ENCODE results near the gene TM9SF3.
"Not testable (repeated sequence)": the region's sequence is repeated elsewhere in the genome, so short reads cannot be mapped to it uniquely, and the experiment has no call there.

TM9SF3 gene

GRCh38 chr10:96598846-96599245, 12.0 kb upstream of the TM9SF3 start:
- DNase-seq, result no peak

GRCh38 chr10:96596422-96597407, 9.9 kb upstream of the TM9SF3 start:
- no peak for DNase-seq

DNA sequence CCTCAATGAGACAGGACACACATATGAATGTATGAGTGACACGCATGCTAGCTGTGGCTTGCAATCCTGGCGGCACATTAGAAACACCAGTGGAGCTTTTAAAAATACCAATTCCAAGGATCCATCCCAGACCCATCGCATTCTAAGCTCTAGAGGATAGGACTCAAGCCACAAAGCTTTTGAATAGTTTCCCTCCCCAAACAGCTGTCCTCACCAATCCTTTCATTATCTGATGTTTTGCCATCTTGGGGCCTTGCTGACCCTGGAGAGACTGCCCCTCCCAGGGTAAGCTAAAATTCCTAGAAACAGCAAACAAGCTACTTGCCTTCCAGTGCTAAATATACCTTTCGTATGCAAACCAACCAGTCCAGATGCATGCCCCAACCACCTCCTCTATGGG, 8.9 kb upstream of the TM9SF3 start:
- no peak for DNase-seq

- DNase-seq, result no peak
Measured at GRCh38 chr10:96591946-96592345, 5.1 kb upstream of the TM9SF3 start.

DNA sequence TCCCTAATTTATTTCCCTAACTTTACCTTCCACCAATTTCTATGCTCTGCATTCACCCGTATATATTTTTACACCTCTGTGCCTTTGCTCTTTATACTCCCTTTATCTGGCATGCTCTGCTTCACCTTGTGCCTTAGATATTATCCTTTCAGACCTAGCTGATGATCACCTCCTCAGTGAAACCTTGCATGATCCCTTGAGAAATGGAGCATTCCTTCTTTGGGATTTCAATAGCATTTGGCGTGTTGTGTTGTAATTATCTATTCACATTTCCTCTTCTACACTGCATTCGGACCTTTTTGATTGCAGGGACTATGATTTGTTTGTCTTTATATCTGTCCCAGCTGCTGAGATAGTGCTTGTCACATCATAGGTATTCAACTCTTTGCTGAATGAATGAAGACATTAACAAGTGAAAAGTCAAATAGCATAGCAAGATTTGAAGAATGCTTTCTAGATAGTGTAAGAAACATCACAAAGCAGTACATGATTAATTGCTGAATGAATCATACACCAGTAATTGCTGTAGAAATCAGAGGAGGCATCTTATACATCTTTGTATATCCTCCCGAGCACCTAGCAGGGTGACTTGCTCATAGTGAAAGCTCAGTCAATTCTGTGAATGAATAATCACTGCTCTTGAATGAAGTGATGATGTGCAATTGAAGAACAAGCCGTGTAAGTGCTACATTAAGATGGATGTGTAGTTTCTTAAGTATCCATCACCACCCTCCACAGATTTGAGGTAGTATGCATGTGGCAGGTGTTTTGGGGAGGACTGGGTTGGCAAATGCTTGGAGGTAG, 2.0 kb upstream of the TM9SF3 start:
- DNase-seq, result peak; percentile 41

DNA sequence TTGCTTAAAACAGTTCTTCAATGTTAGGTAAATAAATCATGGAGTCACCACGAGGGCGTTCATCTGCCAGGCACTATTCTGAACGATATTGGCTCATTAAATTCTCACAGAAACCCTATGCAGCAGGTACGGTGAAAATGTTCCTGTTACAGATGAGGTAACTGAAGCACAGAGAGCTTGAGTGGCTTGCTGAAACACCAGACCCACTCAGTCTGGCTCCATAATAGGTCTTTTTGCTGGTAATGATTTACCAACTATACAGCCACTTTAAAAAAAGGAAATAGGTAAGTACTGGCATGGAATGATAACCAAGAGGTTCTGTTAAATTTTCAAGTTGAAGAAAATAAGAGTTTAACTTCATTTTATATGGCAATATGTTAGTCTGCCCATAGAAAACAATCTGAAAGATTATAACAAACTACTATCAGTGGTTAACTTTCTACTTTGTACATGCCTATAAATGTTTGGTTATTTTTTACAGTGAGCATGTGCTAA, 1.3 kb upstream of the TM9SF3 start:
- DNase-seq, result no peak

- DNase-seq, result no peak
Measured at GRCh38 chr10:96587264-96588059, 650 bp upstream of the TM9SF3 start.

DNA sequence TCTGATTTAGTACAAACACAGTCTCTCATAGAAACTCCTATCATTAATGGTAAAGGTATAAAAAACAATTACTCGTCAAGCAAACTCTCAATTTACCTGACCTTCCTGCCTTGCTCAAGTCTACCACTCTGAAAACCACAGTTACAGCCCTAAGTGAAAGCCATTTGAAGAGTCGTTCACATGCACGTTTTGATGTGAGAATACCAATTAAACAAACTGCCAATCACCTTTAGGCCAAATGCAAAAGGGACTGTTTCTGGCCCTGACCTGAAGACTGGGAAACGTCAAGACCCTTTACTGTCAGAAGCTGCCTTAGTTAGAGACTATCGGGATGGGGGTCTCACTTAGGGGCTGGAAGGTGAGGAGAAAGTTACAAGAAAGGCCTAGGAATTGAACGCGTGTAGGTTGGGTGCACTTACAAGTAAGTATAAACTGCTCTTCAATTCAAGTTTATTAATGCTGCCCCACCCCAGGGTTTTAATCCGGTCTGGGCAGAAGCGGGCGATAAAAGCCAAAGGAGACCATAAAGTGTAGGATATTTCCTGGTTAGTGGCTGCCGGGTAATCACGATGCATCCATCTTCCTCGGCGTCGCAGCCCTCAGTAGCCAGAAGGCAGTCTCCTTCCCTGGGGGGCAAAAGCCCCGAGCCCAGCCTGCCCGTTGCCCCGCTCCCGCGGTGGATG, 935 bp downstream of the TM9SF3 start:
- no peak for DNase-seq

DNA sequence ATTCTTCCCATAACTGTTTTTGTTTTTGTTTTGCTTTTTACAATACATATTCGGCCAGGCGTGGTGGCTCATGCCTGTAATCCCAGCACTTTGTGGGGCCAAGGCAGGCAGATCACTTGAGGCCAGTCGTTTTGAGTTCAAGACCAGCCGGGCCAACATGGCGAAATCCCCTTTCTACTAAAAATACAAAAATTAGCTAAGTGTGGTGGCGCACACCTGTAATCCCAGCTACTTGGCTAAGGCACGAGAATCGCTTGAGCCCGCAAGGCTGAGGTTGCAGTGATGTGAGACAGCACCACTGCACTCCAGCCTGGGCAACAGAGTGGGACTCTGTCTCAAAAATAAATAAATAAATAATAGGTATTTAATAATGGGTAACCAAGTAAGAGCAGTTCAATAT, 2.3 kb downstream of the TM9SF3 start:
- DNase-seq, result no peak

DNA sequence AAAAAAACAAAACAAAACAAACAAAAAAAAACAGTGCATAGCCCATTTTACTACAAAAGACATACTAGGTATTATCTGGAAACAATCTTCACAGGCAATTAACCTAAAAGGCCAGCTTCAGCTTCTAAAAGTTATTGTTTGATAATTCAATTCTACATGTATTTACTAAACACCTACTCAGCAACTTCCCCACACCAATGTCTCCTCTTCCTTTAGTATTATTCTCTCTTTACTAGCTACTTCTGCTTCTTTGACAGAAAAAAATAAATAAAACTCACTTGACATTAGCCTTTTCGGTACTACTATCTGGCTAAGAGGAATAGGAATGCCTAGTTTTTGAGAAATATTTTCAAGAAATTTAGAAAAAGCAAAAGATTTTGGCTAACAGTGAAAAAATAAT, 2.8 kb downstream of the TM9SF3 start:
- no peak for DNase-seq

GRCh38 chr10:96579133-96579532, 7.7 kb downstream of the TM9SF3 start:
- DNase-seq, result no peak

- no peak for DNase-seq
Measured at GRCh38 chr10:96578633-96579032, 8.2 kb downstream of the TM9SF3 start.

GRCh38 chr10:96578022-96578421, 8.8 kb downstream of the TM9SF3 start:
- no peak for DNase-seq

DNA sequence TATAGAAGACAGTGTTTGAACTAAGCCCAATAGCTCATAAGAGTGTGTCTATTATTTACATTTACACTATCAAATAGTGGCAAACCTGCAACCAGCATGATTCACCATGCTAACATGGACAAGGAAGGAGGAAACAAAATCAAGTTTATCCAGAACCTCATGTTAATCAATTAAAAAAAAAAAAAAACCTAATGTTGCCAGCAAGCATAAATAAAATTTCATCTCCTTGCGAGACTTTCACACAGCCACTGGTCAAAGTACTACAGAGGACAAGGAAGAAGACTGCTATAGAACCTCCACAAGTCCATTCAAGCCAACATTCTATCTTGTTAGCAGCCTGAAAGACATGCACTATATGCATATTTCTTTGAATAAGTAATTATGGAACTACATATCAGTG, 9.7 kb downstream of the TM9SF3 start:
- DNase-seq, result no peak

DNA sequence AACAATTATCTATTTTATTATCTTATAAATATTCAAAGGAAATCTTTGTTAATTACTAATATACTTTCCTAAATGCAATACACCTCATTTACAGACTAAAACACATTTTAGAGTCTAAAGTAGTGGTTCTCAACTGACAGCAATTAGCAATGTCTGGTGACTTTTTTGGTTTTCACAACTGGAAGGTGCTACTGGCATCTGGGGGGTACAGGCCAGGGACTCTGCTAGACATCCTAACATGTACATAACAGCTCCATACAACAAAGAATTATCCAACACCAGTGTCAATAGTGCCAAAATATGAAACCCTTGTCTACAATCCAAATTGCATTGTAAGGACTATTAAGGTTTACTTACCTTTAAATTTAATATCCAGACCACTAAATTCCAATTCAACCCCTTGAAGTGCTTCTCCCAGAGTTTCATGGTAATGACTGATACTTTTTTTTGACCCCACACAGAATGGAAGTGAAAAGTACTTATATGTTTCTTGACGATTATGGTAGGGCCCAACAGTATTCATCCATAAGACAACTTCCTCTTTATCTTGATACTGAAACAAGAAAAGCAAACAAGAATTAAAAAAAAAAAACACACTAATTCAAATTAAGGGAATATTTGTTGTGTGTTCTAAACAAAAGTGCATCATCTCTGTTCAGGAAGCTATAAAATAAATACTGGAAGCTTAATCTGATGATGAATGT, 10.4 kb downstream of the TM9SF3 start:
- DNase-seq, result no peak

DNA sequence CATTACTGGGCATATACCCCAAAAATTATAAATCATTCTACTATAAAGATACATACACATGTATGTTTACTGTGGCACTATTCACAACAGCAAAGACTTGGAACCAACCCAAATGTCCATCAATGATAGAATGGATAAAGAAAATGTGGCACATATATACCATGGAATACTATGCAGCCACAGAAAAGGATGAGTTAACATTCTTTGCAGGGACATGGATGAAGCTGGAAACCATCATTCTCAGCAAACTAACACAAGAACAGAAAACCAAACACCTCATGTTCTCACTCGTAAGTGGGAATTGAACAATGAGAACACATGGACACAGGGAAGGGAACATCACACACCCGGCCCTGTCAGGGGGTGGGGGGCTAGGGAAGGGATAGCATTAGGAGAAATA, 12.2 kb downstream of the TM9SF3 start:
- not testable (repeated sequence) for DNase-seq

DNA sequence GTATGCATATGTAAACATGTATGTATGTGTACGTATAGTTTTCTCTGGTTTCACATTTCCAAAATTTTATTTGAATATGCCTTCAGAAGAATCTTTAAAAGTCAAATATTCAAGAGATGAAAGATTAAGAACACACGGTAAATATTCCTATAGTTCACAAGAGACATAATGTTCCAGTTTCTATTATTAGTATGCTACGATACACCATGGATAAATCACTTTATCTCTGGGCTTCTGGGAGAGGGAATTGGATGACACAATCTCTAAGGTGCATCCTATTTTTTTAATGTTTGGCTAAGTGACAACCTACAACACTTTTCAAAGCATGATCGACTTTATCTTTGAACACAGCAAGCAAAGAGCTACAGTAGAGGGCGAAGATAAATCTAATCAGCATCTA, 13.8 kb downstream of the TM9SF3 start:
- DNase-seq, result no peak

- no peak for DNase-seq
Measured at GRCh38 chr10:96570983-96571964, 15.5 kb downstream of the TM9SF3 start.

- no peak for DNase-seq
Measured at GRCh38 chr10:96570511-96570910, 16.3 kb downstream of the TM9SF3 start.

GRCh38 chr10:96568402-96568801, 18.4 kb downstream of the TM9SF3 start:
- no peak for DNase-seq
